Body of pancreas (tissue), 4 donors: ENCODE measurements around the gene MYO16. TPM values are rescaled to one million over a fixed set of nuclear protein-coding genes. Genes with fewer than 3 reads are reported as not detected.
"Not testable (repeated sequence)": the region's sequence is repeated elsewhere in the genome, so short reads cannot be mapped to it uniquely, and the experiment has no call there.

ENCODE experiments used
- ATAC-seq: fragments of 150-250 bp; one replicate; pipeline ENCODE4 v1.9.1; 2016
- DNase-seq, 4 donors: peaks; one replicate each; pipeline ENCODE4 v3.0.0-alpha.2; 2019
- H3K27ac ChIP-seq, 4 donors: fragments of 200-600 bp; sonication (generic); 1 replicate in 3 of 4; 2 replicates in 1 of 4; pipeline versions ENCODE4 v1.5.1 to v1.6.1; 2016 to 2019; ENCODE audit warnings: mild to moderate bottlenecking in 1 of 4, mixed read lengths in 1 of 4, moderate library complexity in 1 of 4
- H3K27me3 ChIP-seq, 2 donors: fragments of 200-600 bp; sonication (generic); one replicate each; pipeline ENCODE4 v1.6.0; 2016; ENCODE audit warnings: mild to moderate bottlenecking in 1 of 2
- H3K36me3 ChIP-seq, 2 donors: fragments of 200-600 bp; sonication (generic); replicated peaks in 1 of 2; 2 replicates each; pipeline ENCODE4 v1.5.1; 2016; ENCODE audit warnings: low read depth in 2 of 2; ENCODE audit not compliant: insufficient read depth in 1 of 2
- H3K4me1 ChIP-seq: fragments of 200-600 bp; sonication (generic); one replicate; pipeline ENCODE4 v1.6.0; 2016
- H3K4me3 ChIP-seq, 2 donors: fragments of 200-600 bp; sonication (generic); 1 replicate in 1 of 2; 2 replicates in 1 of 2; pipeline ENCODE4 v1.5.1; 2016 to 2019
- H3K9me3 ChIP-seq, 3 donors: fragments of 200-600 bp; sonication (generic); 1 replicate in 2 of 3; 2 replicates in 1 of 3; pipeline ENCODE4 v1.5.1; 2016
- POLR2A ChIP-seq, 3 donors: fragments of 450-650 bp; IDR thresholded peaks; one replicate each; pipeline ENCODE4 v1.6.1; 2016; ENCODE audit warnings: antibody characterized with exemption in 3 of 3, mild to moderate bottlenecking in 2 of 3
- WGBS, 2 donors: methylation state at CpG; one replicate each; pipeline ENCODE4 v1.1.5; 2017; 5-methylcytosine and 5-hydroxymethylcytosine counted together
- intact Hi-C: fragments of 100-400 bp; cut with DNase I; formaldehyde crosslinking; loops from one replicate; pipeline ENCODE4 v1.15.1; 2023
- total RNA-seq, 2 donors: library from RNA; depleted of rRNA; stranded (reverse); fragments of >200 nt; gene quantifications; one replicate each; pipeline ENCODE4 v1.1.0, GENCODE V29; 2016
- TF ChIP-seq, protein P1 (sequence below), 7 experiments: fragments of 450-650 bp in 4 of 7; fragments of 200-600 bp in 3 of 7; sonication (generic) in 3 of 7; IDR thresholded peaks; one replicate each; pipeline ENCODE4 v1.5.1; 2016 to 2019; ENCODE audit warnings: antibody characterized with exemption in 7 of 7

MYO16 gene
- total RNA-seq, 2 donors from 2014 or later, result under 0.01 to 0.78 TPM

DNA sequence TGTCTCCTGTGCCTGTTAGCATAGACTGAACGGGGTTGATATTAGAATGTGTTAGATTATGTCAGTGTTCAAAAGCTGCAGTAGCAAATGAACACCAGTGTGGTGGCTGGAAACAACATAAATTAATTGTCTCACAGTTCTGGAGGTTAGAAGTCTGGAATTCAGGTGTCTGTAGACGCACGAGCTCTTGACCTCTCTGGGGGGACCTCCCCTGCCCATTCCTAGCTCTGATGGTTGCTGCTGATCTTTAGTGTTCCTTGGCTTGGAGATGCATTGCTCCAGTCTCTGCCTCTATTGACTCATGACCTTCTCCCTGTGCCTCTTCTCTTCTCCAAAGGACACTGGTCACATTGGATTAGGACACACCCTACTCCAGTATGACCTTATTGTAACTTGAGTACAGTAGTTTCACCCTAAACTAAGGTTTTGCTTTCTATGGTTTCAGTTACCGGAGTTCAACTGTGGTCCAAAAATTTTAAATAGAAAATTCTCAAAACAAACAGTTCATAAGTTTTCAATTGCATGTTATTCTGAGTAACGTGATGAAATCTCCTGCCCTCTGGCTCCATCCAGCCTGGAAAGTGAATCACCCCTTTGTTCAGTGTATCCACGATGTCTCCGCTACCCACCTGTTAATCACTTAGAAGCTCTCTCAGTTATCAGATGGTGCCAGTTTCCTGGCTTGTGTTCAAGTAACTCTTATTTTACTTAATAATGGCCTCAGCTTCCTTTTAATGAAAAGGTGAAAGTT, 273.2 kb downstream of the MYO16 start:
- H3K27me3 ChIP-seq, result no peaks in the 10 kb centered on the region
- no peak for ATAC-seq
- TF ChIP-seq, protein P1, sequence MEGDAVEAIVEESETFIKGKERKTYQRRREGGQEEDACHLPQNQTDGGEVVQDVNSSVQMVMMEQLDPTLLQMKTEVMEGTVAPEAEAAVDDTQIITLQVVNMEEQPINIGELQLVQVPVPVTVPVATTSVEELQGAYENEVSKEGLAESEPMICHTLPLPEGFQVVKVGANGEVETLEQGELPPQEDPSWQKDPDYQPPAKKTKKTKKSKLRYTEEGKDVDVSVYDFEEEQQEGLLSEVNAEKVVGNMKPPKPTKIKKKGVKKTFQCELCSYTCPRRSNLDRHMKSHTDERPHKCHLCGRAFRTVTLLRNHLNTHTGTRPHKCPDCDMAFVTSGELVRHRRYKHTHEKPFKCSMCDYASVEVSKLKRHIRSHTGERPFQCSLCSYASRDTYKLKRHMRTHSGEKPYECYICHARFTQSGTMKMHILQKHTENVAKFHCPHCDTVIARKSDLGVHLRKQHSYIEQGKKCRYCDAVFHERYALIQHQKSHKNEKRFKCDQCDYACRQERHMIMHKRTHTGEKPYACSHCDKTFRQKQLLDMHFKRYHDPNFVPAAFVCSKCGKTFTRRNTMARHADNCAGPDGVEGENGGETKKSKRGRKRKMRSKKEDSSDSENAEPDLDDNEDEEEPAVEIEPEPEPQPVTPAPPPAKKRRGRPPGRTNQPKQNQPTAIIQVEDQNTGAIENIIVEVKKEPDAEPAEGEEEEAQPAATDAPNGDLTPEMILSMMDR (IDR thresholded peaks at IDR 0.05), result no peak
- TF ChIP-seq POLR2A (IDR thresholded peaks at IDR 0.05), result no peak
- no peak overlapping the region for H3K27ac ChIP-seq
- no peak overlapping the region for H3K4me3 ChIP-seq
- no peaks in the 10 kb centered on the region for H3K4me1 ChIP-seq
- WGBS, 2 donors, result 52 to 53% methylated on average over 7 of the region's 7 CpGs
- H3K36me3 ChIP-seq, result no peaks in the 10 kb centered on the region
- intact Hi-C loops, result no loop called here
- DNase-seq, result no peak
- H3K9me3 ChIP-seq, result no peaks in the 10 kb centered on the region

DNA sequence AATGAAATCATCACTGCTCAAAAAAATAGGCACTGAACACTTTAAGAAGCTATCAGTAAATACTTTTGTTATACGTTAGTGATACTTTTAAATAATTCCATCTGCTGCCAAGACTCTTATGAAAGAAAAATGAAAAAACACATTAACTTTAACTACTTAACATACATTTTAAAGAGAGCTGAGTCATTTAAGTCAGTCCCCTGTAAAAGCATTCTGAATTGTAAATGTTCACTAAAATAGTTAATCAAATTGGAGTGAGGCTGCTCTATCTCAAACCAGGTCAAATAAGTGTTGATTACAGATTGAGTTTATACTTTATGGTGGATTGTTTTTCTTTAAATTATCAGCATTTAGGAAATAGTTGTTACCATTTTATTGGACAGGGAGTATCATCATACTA, 274.2 kb downstream of the MYO16 start:
- H3K36me3 ChIP-seq, result no peaks in the 10 kb centered on the region
- no peak overlapping the region for H3K4me3 ChIP-seq
- no peak for DNase-seq
- no peak for ATAC-seq
- no peaks in the 10 kb centered on the region for H3K27me3 ChIP-seq
- TF ChIP-seq, protein P1 (IDR thresholded peaks at IDR 0.05), result no peak
- no peak for TF ChIP-seq POLR2A (IDR thresholded peaks at IDR 0.05)
- H3K4me1 ChIP-seq, result no peaks in the 10 kb centered on the region
- intact Hi-C loops, result no loop called here
- no peak overlapping the region for H3K27ac ChIP-seq
- WGBS, 2 donors, result 17 to 32% methylated on average over 1 of the region's 1 CpG
- H3K9me3 ChIP-seq, result no peaks in the 10 kb centered on the region

DNA sequence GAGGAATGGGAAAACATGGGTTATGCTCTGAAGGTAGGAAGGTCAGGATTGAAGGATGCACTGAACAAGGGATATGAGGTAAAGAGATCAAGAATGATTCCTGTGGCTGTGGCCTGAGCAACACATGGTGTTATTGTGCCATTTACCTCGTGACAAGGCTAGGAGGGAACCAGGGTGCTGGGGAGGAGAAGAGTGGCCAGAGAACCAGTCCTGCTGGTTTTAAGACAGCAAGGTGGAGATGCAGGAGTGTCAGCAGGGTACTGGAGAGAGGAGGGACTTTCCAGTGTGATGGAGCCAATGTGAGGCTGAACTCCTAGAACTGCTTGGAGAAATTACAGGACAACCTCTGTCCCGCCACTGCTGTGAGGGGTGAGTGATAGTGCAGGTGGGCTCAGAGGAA, 282.4 kb downstream of the MYO16 start:
- TF ChIP-seq POLR2A (IDR thresholded peaks at IDR 0.05), result no peak
- TF ChIP-seq, protein P1 (IDR thresholded peaks at IDR 0.05), result no peak
- intact Hi-C loops, result no loop called here
- no peak overlapping the region for H3K4me3 ChIP-seq
- H3K27ac ChIP-seq, result no peak overlapping the region
- H3K27me3 ChIP-seq, result no peaks in the 10 kb centered on the region
- WGBS, 2 donors, result 69 to 72% methylated on average over 2 of the region's 2 CpGs
- no peak for ATAC-seq
- H3K36me3 ChIP-seq, result no peaks in the 10 kb centered on the region
- no peak for DNase-seq
- no peaks in the 10 kb centered on the region for H3K9me3 ChIP-seq
- peaks cover 19% of the 10 kb centered on the region for H3K4me1 ChIP-seq

DNA sequence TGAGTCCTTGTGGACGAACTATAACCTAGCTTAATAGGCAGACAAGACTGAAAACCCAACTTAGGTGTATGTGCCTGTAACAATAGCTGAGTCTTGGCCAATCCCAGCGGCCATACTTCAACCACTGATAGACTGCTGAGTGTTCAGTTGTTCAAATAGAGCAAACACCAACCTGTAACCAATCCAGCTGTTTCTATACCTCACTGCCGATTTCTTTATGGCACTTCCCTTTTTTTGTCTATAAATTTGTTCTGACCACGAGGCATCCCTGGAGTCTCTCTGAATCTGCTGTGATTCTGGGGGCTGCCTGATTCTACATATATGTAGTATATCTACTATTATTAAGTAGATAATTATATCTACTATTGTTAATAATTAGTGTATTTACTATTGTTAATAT, 284.3 kb downstream of the MYO16 start:
- intact Hi-C loops, result not testable (repeated sequence)
- 63 to 75% methylated on average over 4 of the region's 4 CpGs for WGBS, 2 donors

DNA sequence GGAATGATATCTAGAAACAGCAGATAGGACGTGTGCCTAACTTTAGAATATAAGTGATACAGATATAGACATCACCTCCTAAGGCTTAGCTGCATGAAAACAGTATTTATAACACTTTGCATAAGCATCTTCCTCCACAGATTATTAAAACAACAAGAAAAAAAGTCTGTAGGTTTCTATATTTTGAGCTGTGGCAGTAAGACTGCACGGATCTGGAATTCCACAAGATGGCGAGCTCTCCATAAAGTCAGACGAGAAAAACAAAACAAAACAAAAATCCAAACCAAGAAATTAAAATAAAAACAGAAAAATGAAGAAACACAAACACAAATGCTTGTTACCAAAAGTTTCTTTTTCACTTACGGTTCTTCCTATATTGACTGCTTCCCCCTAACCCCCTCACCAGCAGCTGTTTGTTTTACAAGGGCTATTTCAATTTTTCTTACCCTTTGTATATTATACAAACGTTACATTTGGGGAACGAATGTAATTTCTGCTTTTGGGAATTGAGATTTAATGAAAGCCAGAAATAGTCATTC, 285.8 kb downstream of the MYO16 start:
- intact Hi-C loops, result no loop called here
- Histone ChIP-seq H3K27ac (peak overlapping the region; percentile 65 to 86 (median 82)), H3K27me3 (no peaks in the 10 kb centered on the region), H3K9me3 (no peaks in the 10 kb centered on the region), H3K4me3 (no peak overlapping the region), H3K36me3 (no peaks in the 10 kb centered on the region), H3K4me1 (peaks cover 19% of the 10 kb centered on the region)
- ATAC-seq, result peak; percentile 49
- TF ChIP-seq, protein P1 (IDR thresholded peaks at IDR 0.05), result peak in 5 of 7 experiments; percentile 36 to 64 (median 51)
- no peak for TF ChIP-seq POLR2A (IDR thresholded peaks at IDR 0.05)
- DNase-seq, result peak in 2 of 4 donors; percentile 22 to 29
- WGBS, 2 donors, result 15 to 18% methylated on average over 7 of the region's 7 CpGs

More for the DNA sequence above, 284.3 kb downstream of the MYO16 start:
- not testable (repeated sequence) for H3K4me3 ChIP-seq, DNase-seq, H3K27ac ChIP-seq, ATAC-seq, H3K9me3 ChIP-seq, H3K36me3 ChIP-seq, H3K27me3 ChIP-seq
- H3K4me1 ChIP-seq, result peaks cover 19% of the 10 kb centered on the region
